ENCODE data around the gene GFPT2. TPM values are rescaled to one million over a fixed set of nuclear protein-coding genes. Genes with fewer than 3 reads are reported as not detected.
"Not testable (repeated sequence)": the region's sequence is repeated elsewhere in the genome, so short reads cannot be mapped to it uniquely, and the experiment has no call there.

Gene GFPT2
- polyA plus RNA-seq, 1 donor from 2014 or later = 0.19 TPM

GRCh38 chr5:180302256-180302655 lies 50.9 kb downstream of the GFPT2 start:
- Mint-ChIP-seq H3K4me1 (no peaks in the 10 kb centered on the region), H3K27ac (no peak overlapping the region), H3K36me3 (peaks cover 1% of the 10 kb centered on the region), H3K4me3 (no peak overlapping the region), H3K27me3 (peaks cover 1% of the 10 kb centered on the region), H3K9me3 (no peaks in the 10 kb centered on the region)

GRCh38 chr5:180301253-180301652 lies 51.9 kb downstream of the GFPT2 start:
- no peak overlapping the region for H3K4me3 Mint-ChIP-seq
- H3K27ac Mint-ChIP-seq = no peak overlapping the region
- H3K4me1 Mint-ChIP-seq = peaks cover 0 to 3% (median 0%) of the 10 kb centered on the region in 3 donors
- H3K27me3 Mint-ChIP-seq = peaks cover 1% of the 10 kb centered on the region
- no peaks in the 10 kb centered on the region for H3K9me3 Mint-ChIP-seq
- peaks cover 1% of the 10 kb centered on the region for H3K36me3 Mint-ChIP-seq

- Mint-ChIP-seq H3K4me1 (peaks cover 1 to 8% (median 2%) of the 10 kb centered on the region in 3 donors), H3K36me3 (peaks cover 1% of the 10 kb centered on the region), H3K27ac (no peak overlapping the region), H3K27me3 (peaks cover 1% of the 10 kb centered on the region), H3K9me3 (no peaks in the 10 kb centered on the region), H3K4me3 (no peak overlapping the region)
Measured at GRCh38 chr5:180299526-180299925, 53.6 kb downstream of the GFPT2 start.

- H3K4me1 Mint-ChIP-seq = peaks cover 5 to 11% (median 6%) of the 10 kb centered on the region in 3 donors
- H3K4me3 Mint-ChIP-seq, H3K9me3 Mint-ChIP-seq, H3K36me3 Mint-ChIP-seq, H3K27ac Mint-ChIP-seq, H3K27me3 Mint-ChIP-seq: not testable (repeated sequence)
Measured at GRCh38 chr5:180299014-180299413, 54.1 kb downstream of the GFPT2 start.

GRCh38 chr5:180297587-180298282 lies 55.4 kb downstream of the GFPT2 start:
- no peak overlapping the region for H3K27ac Mint-ChIP-seq
- no peak overlapping the region for H3K4me3 Mint-ChIP-seq
- H3K4me1 Mint-ChIP-seq = peaks cover 14 to 22% (median 15%) of the 10 kb centered on the region in 3 donors
- H3K36me3 Mint-ChIP-seq = peaks cover 3% of the 10 kb centered on the region
- peaks cover 2% of the 10 kb centered on the region for H3K27me3 Mint-ChIP-seq
- no peaks in the 10 kb centered on the region for H3K9me3 Mint-ChIP-seq

- no peak overlapping the region for H3K4me3 Mint-ChIP-seq
- H3K9me3 Mint-ChIP-seq = no peaks in the 10 kb centered on the region
Measured at GRCh38 chr5:180296771-180297170, 56.4 kb downstream of the GFPT2 start.

GRCh38 chr5:180294913-180295555 lies 58.1 kb downstream of the GFPT2 start:
- peaks cover 2% of the 10 kb centered on the region for H3K27me3 Mint-ChIP-seq
- H3K9me3 Mint-ChIP-seq = no peaks in the 10 kb centered on the region
- peak overlapping the region in 2 of 3 donors; percentile 11 to 95 for H3K27ac Mint-ChIP-seq
- peaks cover 3% of the 10 kb centered on the region for H3K36me3 Mint-ChIP-seq
- H3K4me3 Mint-ChIP-seq = peak overlapping the region in 1 of 4 donors; percentile 79
- H3K4me1 Mint-ChIP-seq = peaks cover 18 to 32% (median 25%) of the 10 kb centered on the region in 3 donors

More at GRCh38 chr5:180296771-180297170, 56.4 kb downstream of the GFPT2 start:
- peak overlapping the region in 1 of 3 donors; percentile 95 for H3K27ac Mint-ChIP-seq
- peaks cover 14 to 24% (median 17%) of the 10 kb centered on the region in 3 donors for H3K4me1 Mint-ChIP-seq
- H3K27me3 Mint-ChIP-seq = peaks cover 2% of the 10 kb centered on the region
- peaks cover 3% of the 10 kb centered on the region for H3K36me3 Mint-ChIP-seq

- Mint-ChIP-seq H3K4me1 (peaks cover 18 to 35% (median 25%) of the 10 kb centered on the region in 3 donors), H3K27me3 (peaks cover 2% of the 10 kb centered on the region), H3K4me3 (peak overlapping the region in 2 of 4 donors; percentile 17 to 79)
Measured at GRCh38 chr5:180294411-180294810, 58.7 kb downstream of the GFPT2 start.

GRCh38 chr5:180291943-180292831 lies 60.9 kb downstream of the GFPT2 start, which contains the start of gene MAPK9:
Gene MAPK9, minus strand, starts transcription at chr5:180292083. Its CDS starts 11,522 bp downstream, at chr5:180280561.
- no peaks in the 10 kb centered on the region for H3K9me3 Mint-ChIP-seq
- H3K4me1 Mint-ChIP-seq = peaks cover 29 to 39% (median 34%) of the 10 kb centered on the region in 3 donors
- peak within 1 kb of the TSS; percentile 95 to 99 (median 97) for H3K27ac Mint-ChIP-seq
- H3K36me3 Mint-ChIP-seq = peaks cover 4% of the 10 kb centered on the region
- peak within 1 kb of the TSS; percentile 94 to 99 (median 98) for H3K4me3 Mint-ChIP-seq
- H3K27me3 Mint-ChIP-seq = peaks cover 2% of the 10 kb centered on the region

More at GRCh38 chr5:180294411-180294810, 58.7 kb downstream of the GFPT2 start:
- no peaks in the 10 kb centered on the region for H3K9me3 Mint-ChIP-seq
- H3K27ac Mint-ChIP-seq = peak overlapping the region in 2 of 3 donors; percentile 11 to 95
- H3K36me3 Mint-ChIP-seq = peaks cover 3% of the 10 kb centered on the region

GRCh38 chr5:180291234-180291940 lies 61.7 kb downstream of the GFPT2 start:
- Mint-ChIP-seq H3K36me3 (peaks cover 4% of the 10 kb centered on the region), H3K4me1 (peaks cover 29 to 38% (median 34%) of the 10 kb centered on the region in 3 donors), H3K27me3 (peaks cover 2% of the 10 kb centered on the region), H3K9me3 (no peaks in the 10 kb centered on the region), H3K27ac (peak overlapping the region; percentile 39 to 87 (median 81)), H3K4me3 (peak overlapping the region; percentile 77 to 94 (median 92))

- Mint-ChIP-seq H3K4me1 (peaks cover 29 to 35% (median 34%) of the 10 kb centered on the region in 3 donors), H3K4me3 (peak overlapping the region; percentile 77 to 94 (median 92)), H3K9me3 (no peaks in the 10 kb centered on the region), H3K27ac (peak overlapping the region; percentile 39 to 87 (median 81)), H3K36me3 (peaks cover 4% of the 10 kb centered on the region), H3K27me3 (peaks cover 2% of the 10 kb centered on the region)
Measured at GRCh38 chr5:180290568-180291233, 62.4 kb downstream of the GFPT2 start.

GRCh38 chr5:180289966-180290365 lies 63.2 kb downstream of the GFPT2 start:
- Mint-ChIP-seq H3K4me1 (peaks cover 29 to 38% (median 35%) of the 10 kb centered on the region in 3 donors), H3K4me3 (peak overlapping the region in 3 of 4 donors; percentile 10 to 94 (median 94)), H3K27me3 (peaks cover 2% of the 10 kb centered on the region), H3K36me3 (peaks cover 4% of the 10 kb centered on the region), H3K9me3 (no peaks in the 10 kb centered on the region), H3K27ac (peak overlapping the region in 1 of 3 donors; percentile 87)

- H3K27me3 Mint-ChIP-seq = peaks cover 2% of the 10 kb centered on the region
- peak overlapping the region in 2 of 4 donors; percentile 66 to 94 for H3K4me3 Mint-ChIP-seq
- peaks cover 31 to 41% (median 34%) of the 10 kb centered on the region in 3 donors for H3K4me1 Mint-ChIP-seq
- peak overlapping the region in 1 of 3 donors; percentile 87 for H3K27ac Mint-ChIP-seq
- H3K36me3 Mint-ChIP-seq = peaks cover 10% of the 10 kb centered on the region
- no peaks in the 10 kb centered on the region for H3K9me3 Mint-ChIP-seq
Measured at GRCh38 chr5:180289433-180289832, 63.7 kb downstream of the GFPT2 start.

Data from IgD-negative memory B cell (primary cell).